IMR-90 (cell line): ENCODE data around the gene CDS2. TPM values are rescaled to one million over a fixed set of nuclear protein-coding genes. Genes with fewer than 3 reads are reported as not detected.

Experiments used
- ATAC-seq: fragments of 200-7000 bp; cut with Tn5 transposase; 2 replicates; pipeline ENCODE4 v1.9.1; 2020; ENCODE audit warnings: low read depth, mild to moderate bottlenecking, moderate library complexity
- BruUV-seq: library from RNA; stranded (reverse); fragments of 400-500 nt; replicated peaks from 2 replicates; lab custom pipeline; 2021; lab: Mats Ljungman, UMichigan
- CTCF ChIA-PET: fragments of 300-600 bp; formaldehyde crosslinking; extraction: SDS; loops from one replicate; lab custom pipeline; 2021; ENCODE audit warnings: antibody characterized with exemption; lab: Yijun Ruan, JAX
- POLR2A ChIA-PET: fragments of 300-600 bp; sonication (Branson Sonifier 250); formaldehyde crosslinking; loops from one replicate; lab custom pipeline; 2022; ENCODE audit warnings: antibody characterized with exemption; ENCODE audit not compliant: unreplicated experiment; lab: Charles Lee
- DNase-seq: peaks from one replicate; pipeline ENCODE4 v3.0.0; 2013
- H2AFZ ChIP-seq: replicated peaks from 2 replicates; pipeline ENCODE3; 2013; ENCODE audit warnings: low read length, mild to moderate bottlenecking; ENCODE audit not compliant: poor library complexity
- H2AK5ac ChIP-seq: 2 replicates; pipeline ENCODE4 v1.6.1; 2013; ENCODE audit warnings: low read depth, low read length, inconsistent platforms
- H2AK9ac ChIP-seq: replicated peaks from 2 replicates; pipeline ENCODE3; 2013; ENCODE audit warnings: mild to moderate bottlenecking, low read depth, low read length, moderate library complexity; ENCODE audit not compliant: poor library complexity
- H2BK120ac ChIP-seq: 2 replicates; pipeline ENCODE4 v1.6.1; 2013; ENCODE audit warnings: low read depth, low read length, inconsistent platforms
- H2BK15ac ChIP-seq: 3 replicates; pipeline ENCODE4 v1.6.1; 2013; ENCODE audit warnings: low read depth, low read length, inconsistent platforms
- H2BK20ac ChIP-seq: 2 replicates; pipeline ENCODE4 v1.6.1; 2013; ENCODE audit warnings: low read depth, mild to moderate bottlenecking, inconsistent platforms, low read length, moderate library complexity
- H2BK5ac ChIP-seq: 2 replicates; pipeline ENCODE4 v1.6.1; 2013; ENCODE audit warnings: mild to moderate bottlenecking, low read depth, low read length, inconsistent platforms; ENCODE audit not compliant: poor library complexity, severe bottlenecking
- H3K14ac ChIP-seq: replicated peaks from 2 replicates; pipeline ENCODE4 v1.6.1; 2013; ENCODE audit warnings: low read depth, low read length, inconsistent platforms
- H3K18ac ChIP-seq: 2 replicates; pipeline ENCODE4 v1.6.1; 2013; ENCODE audit warnings: low read depth, low read length, control low read depth
- H3K23ac ChIP-seq: 2 replicates; pipeline ENCODE4 v1.6.1; 2013; ENCODE audit warnings: low read depth, low read length, inconsistent platforms
- H3K27ac ChIP-seq: 2 replicates; pipeline ENCODE4 v1.5.1; 2013; ENCODE audit warnings: mild to moderate bottlenecking, control low read depth, low read length; ENCODE audit not compliant: insufficient read depth
- H3K27me3 ChIP-seq: 2 replicates; pipeline ENCODE4 v1.6.1; 2013; ENCODE audit warnings: low read length; ENCODE audit not compliant: control insufficient read depth, insufficient read depth
- H3K36me3 ChIP-seq: 2 replicates; pipeline ENCODE4 v1.6.1; 2013; ENCODE audit warnings: low read length, mixed read lengths; ENCODE audit not compliant: control insufficient read depth, insufficient read depth
- H3K4ac ChIP-seq: 2 replicates; pipeline ENCODE4 v1.6.1; 2013; ENCODE audit warnings: low read depth, low read length, inconsistent platforms
- H3K4me1 ChIP-seq: 2 replicates; pipeline ENCODE4 v1.6.1; 2013; ENCODE audit warnings: low read length, mixed read lengths; ENCODE audit not compliant: control insufficient read depth, insufficient read depth
- H3K4me2 ChIP-seq: 2 replicates; pipeline ENCODE4 v1.6.1; 2013; ENCODE audit warnings: low read depth, mild to moderate bottlenecking, control low read depth, low read length, moderate library complexity
- H3K4me3 ChIP-seq: 2 replicates; pipeline ENCODE4 v1.5.1; 2013; ENCODE audit warnings: low read depth, mild to moderate bottlenecking, control low read depth, low read length, moderate library complexity; ENCODE audit not compliant: insufficient read depth
- H3K56ac ChIP-seq: 2 replicates; pipeline ENCODE4 v1.6.1; 2013; ENCODE audit warnings: low read length, inconsistent platforms; ENCODE audit not compliant: insufficient read depth; ENCODE audit errors: extremely low read depth
- H3K79me1 ChIP-seq, 2 experiments: 2 replicates each; pipeline ENCODE4 v1.6.1; 2013; ENCODE audit warnings: low read length in 2 of 2, inconsistent platforms in 1 of 2, low read depth in 1 of 2
- H3K9ac ChIP-seq: 2 replicates; pipeline ENCODE4 v1.6.1; 2013; ENCODE audit warnings: low read depth, low read length, control low read depth
- H3K9me1 ChIP-seq: 2 replicates; pipeline ENCODE4 v1.6.1; 2013; ENCODE audit warnings: low read length, inconsistent platforms; ENCODE audit not compliant: insufficient read depth
- H3K9me3 ChIP-seq: 2 replicates; pipeline ENCODE4 v1.6.1; 2013; ENCODE audit warnings: low read length; ENCODE audit not compliant: control insufficient read depth, insufficient read depth
- H4K20me1 ChIP-seq: 2 replicates; pipeline ENCODE4 v1.6.1; 2013; ENCODE audit warnings: low read length, inconsistent platforms; ENCODE audit not compliant: insufficient read depth
- H4K5ac ChIP-seq: 2 replicates; pipeline ENCODE4 v1.6.1; 2013; ENCODE audit warnings: mild to moderate bottlenecking, low read depth, low read length, control low read depth
- H4K8ac ChIP-seq, 2 experiments: 2 replicates each; pipeline ENCODE4 v1.6.1; 2013; ENCODE audit warnings: low read depth in 2 of 2, low read length in 2 of 2, control low read depth in 1 of 2, inconsistent platforms in 1 of 2
- H4K91ac ChIP-seq: 2 replicates; pipeline ENCODE4 v1.6.1; 2013; ENCODE audit warnings: low read depth, low read length, inconsistent platforms; ENCODE audit not compliant: insufficient read depth
- BHLHE40 ChIP-seq: fragments of 150-350 bp; IDR thresholded peaks from 2 replicates; pipeline ENCODE4 v1.6.1; 2016; ENCODE audit warnings: mild to moderate bottlenecking, low read depth, low read length
- CEBPB ChIP-seq: IDR thresholded peaks from 2 replicates; pipeline ENCODE4 v1.6.1; 2012; ENCODE audit warnings: low read depth, low read length, improper control_type of control experiment
- CHD1 ChIP-seq: IDR thresholded peaks from 2 replicates; pipeline ENCODE4 v1.6.1; 2012; ENCODE audit warnings: low read depth, low read length, improper control_type of control experiment
- MAZ ChIP-seq: IDR thresholded peaks from 2 replicates; pipeline ENCODE4 v1.6.1; 2012; ENCODE audit warnings: low read depth, mild to moderate bottlenecking, low read length, improper control_type of control experiment, moderate library complexity, borderline replicate concordance
- MXI1 ChIP-seq: IDR thresholded peaks from 2 replicates; pipeline ENCODE4 v1.6.1; 2012; ENCODE audit warnings: low read depth, mild to moderate bottlenecking, low read length, moderate library complexity, borderline replicate concordance
- NFE2L2 ChIP-seq: fragments of 150-350 bp; IDR thresholded peaks from 2 replicates; pipeline ENCODE4 v1.6.1; 2016; ENCODE audit warnings: low read depth, mild to moderate bottlenecking, low read length
- POLR2A ChIP-seq: IDR thresholded peaks from 2 replicates; pipeline ENCODE4 v1.6.1; 2012; ENCODE audit warnings: mild to moderate bottlenecking, low read depth, low read length
- RCOR1 ChIP-seq: IDR thresholded peaks from 2 replicates; pipeline ENCODE4 v1.6.1; 2012; ENCODE audit warnings: mild to moderate bottlenecking, low read length, improper control_type of control experiment; ENCODE audit not compliant: insufficient replicate concordance
- RFX5 ChIP-seq: IDR thresholded peaks from 2 replicates; pipeline ENCODE4 v1.8.0; 2012; ENCODE audit warnings: low read depth, mild to moderate bottlenecking, low read length, moderate library complexity
- SMC3 ChIP-seq: fragments of 150-350 bp; IDR thresholded peaks from 2 replicates; pipeline ENCODE4 v1.6.1; 2016; ENCODE audit warnings: low read depth, mild to moderate bottlenecking, antibody characterized with exemption, low read length, moderate library complexity
- WGBS, 2 experiments: methylation state at CpG; one replicate each; pipeline versions ENCODE4 v1.1.5 to v1.1.7; 2013; ENCODE audit warnings: missing lambda C conversion rate in 2 of 2; ENCODE audit not compliant: insufficient read length in 1 of 2; ENCODE audit errors: extremely low coverage in 2 of 2; 5-methylcytosine and 5-hydroxymethylcytosine counted together
- dilution Hi-C: fragments of 300-500 bp; cut with HindIII; formaldehyde crosslinking; loops from one replicate; pipeline ENCODE4 v1.14.3; 2018; ENCODE audit warnings: low sequenced_read_pairs; ENCODE audit not compliant: unreplicated experiment
- in situ Hi-C: fragments of 300-500 bp; cut with MboI; formaldehyde crosslinking; loops from 3 replicates; pipeline ENCODE4 v1.14.3; 2019; ENCODE audit warnings: low sequenced_read_pairs, inconsistent platforms, mixed read lengths
- intact Hi-C: fragments of 100-400 bp; cut with micrococcal nuclease; formaldehyde crosslinking; loops from 2 replicates; pipeline ENCODE4 v1.10.0; 2022
- polyA plus RNA-seq, 3 experiments: library from polyadenylated mRNA; depleted of rRNA; stranded (reverse); fragments of >200 nt; gene quantifications; 2 replicates each; pipeline ENCODE4 v1.2.3, GENCODE V29; 2012; ENCODE audit warnings: low replicate concordance in 1 of 3
- total RNA-seq: library from RNA; depleted of rRNA; stranded (reverse); fragments of >200 nt; gene quantifications from 2 replicates; pipeline ENCODE4 v1.2.3, GENCODE V29; 2012
- TF ChIP-seq, protein P1 (sequence below): fragments of 150-350 bp; IDR thresholded peaks from 2 replicates; pipeline ENCODE4 v1.6.1; 2016; ENCODE audit warnings: low read depth, mild to moderate bottlenecking, low read length, moderate library complexity, borderline replicate concordance
- TF ChIP-seq, protein P2 (sequence below): fragments of 150-350 bp; IDR thresholded peaks from 2 replicates; pipeline ENCODE4 v1.6.1; 2017; ENCODE audit warnings: mild to moderate bottlenecking, antibody characterized with exemption, low read length, low read depth
- TF ChIP-seq, protein P3 (sequence below): conservative IDR thresholded peaks from 2 replicates; pipeline ENCODE4 v1.5.1; 2012; ENCODE audit warnings: mild to moderate bottlenecking, low read depth, low read length, improper control_type of control experiment

Gene CDS2
- total and polyA plus RNA-seq, 2 of the 4 experiments (the other 2 are of a cell fraction): 17.0 to 47.1 TPM

DNA sequence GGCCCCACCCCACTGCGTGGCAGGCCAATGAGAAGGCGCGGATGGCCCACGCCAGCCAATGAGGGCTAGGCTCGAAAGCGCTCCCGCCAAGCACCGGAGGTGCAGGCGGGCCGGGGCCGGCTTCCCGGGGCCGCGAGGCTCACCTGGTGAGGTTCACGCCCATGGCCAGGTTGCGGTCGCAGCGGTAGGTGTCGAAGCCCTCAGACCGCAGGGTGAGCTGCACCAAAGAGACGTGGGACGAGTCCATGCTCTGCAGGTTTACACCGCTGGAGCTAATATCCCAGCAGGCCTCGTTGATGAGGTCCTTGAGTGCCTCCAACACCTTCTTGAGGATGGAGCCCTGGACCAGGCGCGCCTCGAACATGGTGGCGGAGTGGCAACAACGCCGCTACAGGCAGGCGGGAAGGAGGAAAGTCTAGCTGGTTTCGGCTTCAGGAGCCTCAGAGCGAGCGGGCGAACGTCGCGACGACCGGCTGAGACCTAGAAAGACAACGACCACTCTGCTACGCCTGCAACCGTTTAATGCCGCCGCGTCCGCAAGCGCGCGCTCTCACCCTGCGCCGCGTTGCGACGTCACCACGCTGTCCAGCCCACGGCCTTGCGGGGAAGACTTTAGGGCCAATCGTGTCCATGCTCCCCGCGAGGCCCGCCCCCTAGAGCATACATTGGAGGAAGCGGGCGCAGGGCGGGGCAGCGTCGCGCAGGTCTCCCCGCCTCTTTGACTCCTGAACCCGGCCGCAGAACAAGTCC is 7.2 kb upstream of the CDS2 start, which contains the start of gene PCNA:
TSS of gene PCNA (minus strand) at position 524 of the 750 bp plus-strand sequence. CDS start at position 364, 160 bp downstream.
- peak; percentile 96 for ATAC-seq
- POLR2A ChIA-PET: interaction anchor here (0.6 kb wide), 1 partner anchor 47 kb away, joined by 32 read pairs; no protein-coding TSS in a partner anchor
- BruUV-seq: TSS peak; percentile 52
- Histone ChIP-seq H3K9me3 (no peaks in the 10 kb centered on the region), H4K91ac (peak within 1 kb of the TSS; percentile 91), H3K4me3 (peak within 1 kb of the TSS; percentile 70), H3K9me1 (no peaks in the 10 kb centered on the region), H2BK5ac (peak within 1 kb of the TSS; percentile 97), H3K18ac (peak within 1 kb of the TSS; percentile 92), H3K4ac (peak within 1 kb of the TSS; percentile 95), H3K4me1 (peaks cover 2% of the 10 kb centered on the region), H3K79me1 (peaks cover 2 to 22% of the 10 kb centered on the region in 2 experiments; a peak in 2 of 4 replicates), H3K27me3 (no peaks in the 10 kb centered on the region), H3K27ac (peak within 1 kb of the TSS; percentile 99), H4K5ac (peak within 1 kb of the TSS; percentile 92), H2AK5ac (peak within 1 kb of the TSS; percentile 79), H3K36me3 (peaks cover 6% of the 10 kb centered on the region), H4K8ac (peak within 1 kb of the TSS; percentile 71 to 99), H3K14ac (peak within 1 kb of the TSS; percentile 98), H2BK20ac (peak within 1 kb of the TSS; percentile 58; the same call in 1 of the 2 replicates), H3K56ac (peak within 1 kb of the TSS; percentile 98), H2AFZ (peak within 1 kb of the TSS; percentile 92), H3K23ac (peak within 1 kb of the TSS; percentile 96), H2AK9ac (peak within 1 kb of the TSS; percentile 86), H2BK15ac (peak within 1 kb of the TSS; percentile 64; the same call in 1 of the 3 replicates), H2BK120ac (peak within 1 kb of the TSS; percentile 84), H3K4me2 (peak within 1 kb of the TSS; percentile 89), H4K20me1 (peaks cover 18% of the 10 kb centered on the region), H3K9ac (peak within 1 kb of the TSS; percentile 98)
- WGBS, 2 experiments: 1% methylated on average over 28 of the region's 71 CpGs; no CpG with 5 or more reads in 1 of the 2 experiments
- CTCF ChIA-PET: interaction anchor here (1.4 to 1.6 kb wide), 2 partner anchors 73 to 103 kb away, joined by 4 to 7 read pairs; no protein-coding TSS in a partner anchor
- in situ Hi-C loops (no loop called here), dilution Hi-C loops (no loop called here), intact Hi-C loops (loop anchor here (10.0 kb wide), 1 partner anchor 325 kb away; no protein-coding TSS in a partner anchor)
- DNase-seq: peak; percentile 96
- TF ChIP-seq, protein P1, sequence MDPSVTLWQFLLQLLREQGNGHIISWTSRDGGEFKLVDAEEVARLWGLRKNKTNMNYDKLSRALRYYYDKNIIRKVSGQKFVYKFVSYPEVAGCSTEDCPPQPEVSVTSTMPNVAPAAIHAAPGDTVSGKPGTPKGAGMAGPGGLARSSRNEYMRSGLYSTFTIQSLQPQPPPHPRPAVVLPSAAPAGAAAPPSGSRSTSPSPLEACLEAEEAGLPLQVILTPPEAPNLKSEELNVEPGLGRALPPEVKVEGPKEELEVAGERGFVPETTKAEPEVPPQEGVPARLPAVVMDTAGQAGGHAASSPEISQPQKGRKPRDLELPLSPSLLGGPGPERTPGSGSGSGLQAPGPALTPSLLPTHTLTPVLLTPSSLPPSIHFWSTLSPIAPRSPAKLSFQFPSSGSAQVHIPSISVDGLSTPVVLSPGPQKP: no peak
- no peak for TF ChIP-seq CHD1
- TF ChIP-seq, protein P2, sequence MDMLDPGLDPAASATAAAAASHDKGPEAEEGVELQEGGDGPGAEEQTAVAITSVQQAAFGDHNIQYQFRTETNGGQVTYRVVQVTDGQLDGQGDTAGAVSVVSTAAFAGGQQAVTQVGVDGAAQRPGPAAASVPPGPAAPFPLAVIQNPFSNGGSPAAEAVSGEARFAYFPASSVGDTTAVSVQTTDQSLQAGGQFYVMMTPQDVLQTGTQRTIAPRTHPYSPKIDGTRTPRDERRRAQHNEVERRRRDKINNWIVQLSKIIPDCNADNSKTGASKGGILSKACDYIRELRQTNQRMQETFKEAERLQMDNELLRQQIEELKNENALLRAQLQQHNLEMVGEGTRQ: no peak
- TF ChIP-seq MXI1: peak; percentile 65; the same call in 1 of the 2 replicates
- TF ChIP-seq MAZ: peak; percentile 63; the same call in 1 of the 2 replicates
- TF ChIP-seq NFE2L2: no peak
- TF ChIP-seq RFX5: no peak
- no peak for TF ChIP-seq RCOR1
- no peak for TF ChIP-seq CEBPB
- TF ChIP-seq BHLHE40: no peak
- TF ChIP-seq POLR2A: peak; percentile 95
- TF ChIP-seq, protein P3, sequence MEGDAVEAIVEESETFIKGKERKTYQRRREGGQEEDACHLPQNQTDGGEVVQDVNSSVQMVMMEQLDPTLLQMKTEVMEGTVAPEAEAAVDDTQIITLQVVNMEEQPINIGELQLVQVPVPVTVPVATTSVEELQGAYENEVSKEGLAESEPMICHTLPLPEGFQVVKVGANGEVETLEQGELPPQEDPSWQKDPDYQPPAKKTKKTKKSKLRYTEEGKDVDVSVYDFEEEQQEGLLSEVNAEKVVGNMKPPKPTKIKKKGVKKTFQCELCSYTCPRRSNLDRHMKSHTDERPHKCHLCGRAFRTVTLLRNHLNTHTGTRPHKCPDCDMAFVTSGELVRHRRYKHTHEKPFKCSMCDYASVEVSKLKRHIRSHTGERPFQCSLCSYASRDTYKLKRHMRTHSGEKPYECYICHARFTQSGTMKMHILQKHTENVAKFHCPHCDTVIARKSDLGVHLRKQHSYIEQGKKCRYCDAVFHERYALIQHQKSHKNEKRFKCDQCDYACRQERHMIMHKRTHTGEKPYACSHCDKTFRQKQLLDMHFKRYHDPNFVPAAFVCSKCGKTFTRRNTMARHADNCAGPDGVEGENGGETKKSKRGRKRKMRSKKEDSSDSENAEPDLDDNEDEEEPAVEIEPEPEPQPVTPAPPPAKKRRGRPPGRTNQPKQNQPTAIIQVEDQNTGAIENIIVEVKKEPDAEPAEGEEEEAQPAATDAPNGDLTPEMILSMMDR: no peak
- no peak for TF ChIP-seq SMC3
